H1 (cell line): ENCODE results near the gene PPP4R4. TPM values are rescaled to one million over a fixed set of nuclear protein-coding genes. Genes with fewer than 3 reads are reported as not detected.

ENCODE experiments used
- polyA plus RNA-seq, 7 experiments: library from polyadenylated mRNA; depleted of rRNA in 3 of 7; stranded (reverse) in 5 of 7; unstranded in 2 of 7; fragments of >200 nt in 5 of 7; fragments of 200-250 nt in 2 of 7; gene quantifications; 1 replicate in 5 of 7; 2 replicates in 1 of 7; 4 replicates in 1 of 7; pipeline versions ENCODE4 v1.2.1 to v1.2.3, GENCODE V29; 2011 to 2013; ENCODE audit warnings: missing spikeins in 2 of 7, mixed read lengths in 2 of 7
- total RNA-seq: library from RNA; stranded (reverse); fragmentation: NEBNext Ultra II Directional; extraction: Animal tissue kit (Norgen Biotek cat#: 25700); gene quantifications from 2 replicates; pipeline ENCODE4 v1.2.1, GENCODE V29; 2021
- TF ChIP-seq, protein P1 (sequence below), 3 experiments: IDR thresholded peaks; 1 replicate in 2 of 3; 2 replicates in 1 of 3; pipeline versions ENCODE4 v1.5.1 to v1.6.1; 2011; ENCODE audit warnings: low read length in 3 of 3, mild to moderate bottlenecking in 3 of 3, inconsistent platforms in 2 of 3, low read depth in 1 of 3, moderate library complexity in 1 of 3; ENCODE audit not compliant: insufficient read depth in 1 of 3; ENCODE audit errors: control extremely low read depth in 1 of 3

PPP4R4 gene
- total and polyA plus RNA-seq, 2 of the 8 experiments (the other 6 are each of a cell fraction or from before 2014, with no cell fraction given) = 3.3 to 9.6 TPM

DNA sequence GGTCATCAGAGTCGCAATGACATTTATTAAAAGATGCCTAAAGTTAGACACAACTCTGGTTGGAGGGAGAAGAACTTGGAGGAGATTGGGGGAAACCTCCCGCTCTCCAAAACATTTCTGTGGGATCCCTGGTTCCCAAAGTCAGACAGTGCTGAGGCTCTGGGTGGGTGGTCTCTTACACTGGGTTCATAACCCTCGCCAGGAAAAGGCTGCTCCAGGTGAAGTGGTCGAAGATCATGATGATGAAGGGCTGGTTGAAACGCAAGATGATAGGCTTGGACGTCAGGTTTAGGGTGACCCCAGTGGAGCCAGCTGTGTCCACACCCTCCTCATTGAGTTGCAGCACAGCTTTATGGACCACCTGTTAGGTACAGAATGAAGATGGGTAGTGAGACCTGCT is 130.1 kb downstream of the PPP4R4 start (continued):
- TF ChIP-seq, protein P1, sequence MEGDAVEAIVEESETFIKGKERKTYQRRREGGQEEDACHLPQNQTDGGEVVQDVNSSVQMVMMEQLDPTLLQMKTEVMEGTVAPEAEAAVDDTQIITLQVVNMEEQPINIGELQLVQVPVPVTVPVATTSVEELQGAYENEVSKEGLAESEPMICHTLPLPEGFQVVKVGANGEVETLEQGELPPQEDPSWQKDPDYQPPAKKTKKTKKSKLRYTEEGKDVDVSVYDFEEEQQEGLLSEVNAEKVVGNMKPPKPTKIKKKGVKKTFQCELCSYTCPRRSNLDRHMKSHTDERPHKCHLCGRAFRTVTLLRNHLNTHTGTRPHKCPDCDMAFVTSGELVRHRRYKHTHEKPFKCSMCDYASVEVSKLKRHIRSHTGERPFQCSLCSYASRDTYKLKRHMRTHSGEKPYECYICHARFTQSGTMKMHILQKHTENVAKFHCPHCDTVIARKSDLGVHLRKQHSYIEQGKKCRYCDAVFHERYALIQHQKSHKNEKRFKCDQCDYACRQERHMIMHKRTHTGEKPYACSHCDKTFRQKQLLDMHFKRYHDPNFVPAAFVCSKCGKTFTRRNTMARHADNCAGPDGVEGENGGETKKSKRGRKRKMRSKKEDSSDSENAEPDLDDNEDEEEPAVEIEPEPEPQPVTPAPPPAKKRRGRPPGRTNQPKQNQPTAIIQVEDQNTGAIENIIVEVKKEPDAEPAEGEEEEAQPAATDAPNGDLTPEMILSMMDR (IDR thresholded peaks at IDR 0.05; ENCODE audit: control extremely low read depth in 1 of 3, insufficient read depth in 1 of 3, low read depth in 1 of 3, low read length in 3 of 3) = no peak
